AG10803 (cell line): ENCODE measurements around the gene AQP6.

Experiments used
- DNase-seq: peaks from one replicate; pipeline ENCODE4 v3.0.0; 2010; ENCODE audit warnings: low read depth
- H3K4me3 ChIP-seq: 2 replicates; pipeline ENCODE4 v1.5.1; 2011; ENCODE audit warnings: mild to moderate bottlenecking, low read length, control low read depth
- CTCF ChIP-seq: conservative IDR thresholded peaks from 2 replicates; pipeline ENCODE4 v1.5.1; 2011; ENCODE audit warnings: mild to moderate bottlenecking, low read length, control low read depth, inconsistent platforms

The AQP6 gene

DNA sequence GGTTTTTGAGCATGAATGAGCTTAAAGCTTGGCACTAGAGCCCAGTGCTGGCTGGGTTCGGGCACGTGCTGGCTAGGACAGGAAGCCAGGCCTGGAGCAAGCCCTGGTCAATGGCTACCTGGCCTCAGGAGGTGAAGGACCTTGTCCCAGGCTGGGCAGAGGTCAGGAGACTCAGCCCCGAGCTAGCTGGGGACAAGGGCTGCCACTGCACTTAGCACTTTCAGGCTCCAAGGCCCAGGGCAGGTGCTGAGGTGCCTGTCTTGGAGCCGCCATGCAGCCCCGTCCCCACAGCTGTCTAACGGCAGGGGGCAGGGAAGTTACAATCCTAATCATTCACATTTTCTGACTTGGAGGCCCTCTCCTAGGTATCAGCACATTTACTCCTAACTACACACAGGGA lies 4.3 kb upstream of the AQP6 start:
- no peak for DNase-seq
- H3K4me3 ChIP-seq: no peak overlapping the region
- TF ChIP-seq CTCF: no peak

DNA sequence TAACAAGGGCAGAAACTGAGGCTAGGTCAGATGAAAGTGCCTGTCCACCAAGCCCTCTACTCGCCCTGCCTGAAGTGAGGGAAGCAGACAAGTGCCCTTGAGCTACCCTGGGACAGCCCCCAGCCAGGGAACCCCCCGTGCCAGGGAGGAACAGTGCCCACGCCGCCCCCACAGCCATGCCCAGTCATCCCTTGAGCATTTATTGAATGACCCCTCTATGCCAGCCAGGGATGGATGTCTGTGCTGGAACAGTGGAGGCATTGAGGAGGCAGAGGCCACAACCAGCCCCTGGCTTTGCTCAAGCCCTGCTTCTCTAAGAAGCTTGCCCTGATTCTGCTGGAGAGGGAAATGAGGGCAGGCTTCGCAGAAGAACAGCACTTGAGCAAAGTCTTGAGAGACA lies 3.7 kb upstream of the AQP6 start:
- no peak overlapping the region for H3K4me3 ChIP-seq
- TF ChIP-seq CTCF: no peak
- DNase-seq: no peak

GRCh38 chr12:49969651-49970429 lies 2.9 kb upstream of the AQP6 start:
- TF ChIP-seq CTCF: no peak
- no peak overlapping the region for H3K4me3 ChIP-seq
- no peak for DNase-seq

DNA sequence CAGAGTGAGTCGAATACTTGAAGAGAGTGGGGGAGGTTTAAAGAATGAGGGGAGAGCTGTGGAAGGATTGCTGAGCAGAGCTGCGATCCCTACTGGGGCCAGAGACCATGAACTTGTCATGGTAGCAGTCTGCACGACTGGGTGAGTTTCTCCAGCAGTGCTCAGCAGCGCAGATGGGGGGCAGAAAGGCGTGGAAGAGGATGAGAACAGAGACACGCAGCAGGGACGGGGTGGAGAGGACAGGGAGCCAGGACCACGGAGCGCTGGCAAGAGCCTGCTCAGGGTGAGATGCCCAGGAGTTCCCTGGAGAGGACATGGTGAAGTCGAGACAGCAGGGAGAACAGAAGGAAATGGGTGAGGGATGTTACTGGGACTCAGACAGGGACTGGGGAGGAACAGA lies 2.1 kb upstream of the AQP6 start:
- H3K4me3 ChIP-seq: no peak overlapping the region
- no peak for TF ChIP-seq CTCF

DNA sequence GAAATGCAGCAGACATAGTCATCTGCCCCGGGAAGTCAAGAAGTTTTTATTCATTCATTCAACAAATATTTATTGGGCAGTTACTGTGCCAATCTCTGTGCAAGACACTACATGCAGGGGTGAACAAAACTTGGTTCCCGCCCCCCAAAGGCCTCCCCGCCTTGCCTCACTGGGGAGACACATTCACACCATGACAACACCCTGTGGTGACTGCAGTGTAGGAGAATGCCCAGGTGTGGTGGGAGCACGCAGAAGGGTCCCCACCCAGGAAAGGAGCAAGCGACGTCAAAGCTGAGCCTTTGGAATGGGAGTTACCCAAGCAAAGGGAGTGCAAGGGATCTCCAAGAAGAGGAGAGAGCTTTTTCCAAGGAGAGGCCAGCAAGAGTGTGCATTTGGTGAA lies 1.6 kb upstream of the AQP6 start:
- TF ChIP-seq CTCF: no peak
- no peak overlapping the region for H3K4me3 ChIP-seq
- DNase-seq: no peak

More for the DNA sequence above, 2.1 kb upstream of the AQP6 start:
- DNase-seq: no peak

- TF ChIP-seq CTCF: no peak
- DNase-seq: no peak
- H3K4me3 ChIP-seq: no peak overlapping the region
These were observed 618 bp upstream of the AQP6 start for GRCh38 chr12:49972129-49972528.

- no peak for TF ChIP-seq CTCF
- H3K4me3 ChIP-seq: no peak overlapping the region
- no peak for DNase-seq
These were observed 649 bp downstream of the AQP6 start for GRCh38 chr12:49973361-49973830.
